Measurements from ENCODE around the gene KCNJ6.

Gene KCNJ6

GRCh38 chr21:37944496-37944895, 28.2 kb upstream of the KCNJ6 start:
- H3K4me3 ChIP-seq (ENCODE audit: low read depth in 1 of 2, low read length in 1 of 2), result no peak overlapping the region
- no peaks in the 10 kb centered on the region for H3K4me1 ChIP-seq (ENCODE audit: control insufficient read depth in 1 of 2, insufficient read depth in 1 of 2, low read depth in 1 of 2, low read length in 1 of 2)
- H3K36me3 ChIP-seq, result no peaks in the 10 kb centered on the region
- H3K27me3 ChIP-seq, result peaks cover 15% of the 10 kb centered on the region
- no peak overlapping the region for H3K27ac ChIP-seq
- TF ChIP-seq CTCF (IDR thresholded peaks at IDR 0.05), result no peak
- no peaks in the 10 kb centered on the region for H3K9me3 ChIP-seq

- no peak for TF ChIP-seq CTCF (IDR thresholded peaks at IDR 0.05)
- H3K27ac ChIP-seq, result no peak overlapping the region
- H3K4me1 ChIP-seq (ENCODE audit: control insufficient read depth in 1 of 2, insufficient read depth in 1 of 2, low read depth in 1 of 2, low read length in 1 of 2), result no peaks in the 10 kb centered on the region
- H3K9me3 ChIP-seq, result no peaks in the 10 kb centered on the region
- H3K36me3 ChIP-seq, result no peaks in the 10 kb centered on the region
- peaks cover 25% of the 10 kb centered on the region for H3K27me3 ChIP-seq
- H3K4me3 ChIP-seq (ENCODE audit: low read depth in 1 of 2, low read length in 1 of 2), result no peak overlapping the region
Measured at GRCh38 chr21:37940691-37941090, 24.4 kb upstream of the KCNJ6 start.

GRCh38 chr21:37939838-37940237, 23.6 kb upstream of the KCNJ6 start:
- Histone ChIP-seq H3K9me3 (no peaks in the 10 kb centered on the region), H3K4me3 (ENCODE audit: low read depth in 1 of 2, low read length in 1 of 2) (no peak overlapping the region), H3K4me1 (ENCODE audit: control insufficient read depth in 1 of 2, insufficient read depth in 1 of 2, low read depth in 1 of 2, low read length in 1 of 2) (no peaks in the 10 kb centered on the region), H3K36me3 (no peaks in the 10 kb centered on the region), H3K27ac (no peak overlapping the region), H3K27me3 (peaks cover 33% of the 10 kb centered on the region)
- no peak for TF ChIP-seq CTCF (IDR thresholded peaks at IDR 0.05)

GRCh38 chr21:37939251-37939650, 23.0 kb upstream of the KCNJ6 start:
- no peaks in the 10 kb centered on the region for H3K9me3 ChIP-seq
- peaks cover 33% of the 10 kb centered on the region for H3K27me3 ChIP-seq
- no peak overlapping the region for H3K27ac ChIP-seq
- no peaks in the 10 kb centered on the region for H3K4me1 ChIP-seq (ENCODE audit: control insufficient read depth in 1 of 2, insufficient read depth in 1 of 2, low read depth in 1 of 2, low read length in 1 of 2)
- H3K36me3 ChIP-seq, result no peaks in the 10 kb centered on the region
- no peak for TF ChIP-seq CTCF (IDR thresholded peaks at IDR 0.05)
- H3K4me3 ChIP-seq (ENCODE audit: low read depth in 1 of 2, low read length in 1 of 2), result no peak overlapping the region

- H3K36me3 ChIP-seq, result no peaks in the 10 kb centered on the region
- no peak overlapping the region for H3K27ac ChIP-seq
- H3K27me3 ChIP-seq, result peaks cover 33% of the 10 kb centered on the region
- no peak overlapping the region for H3K4me3 ChIP-seq (ENCODE audit: low read depth in 1 of 2, low read length in 1 of 2)
- peaks cover 7% of the 10 kb centered on the region for H3K9me3 ChIP-seq
- TF ChIP-seq CTCF (IDR thresholded peaks at IDR 0.05), result no peak
- H3K4me1 ChIP-seq (ENCODE audit: control insufficient read depth in 1 of 2, insufficient read depth in 1 of 2, low read depth in 1 of 2, low read length in 1 of 2), result no peaks in the 10 kb centered on the region
Measured at GRCh38 chr21:37937668-37938067, 21.4 kb upstream of the KCNJ6 start.
